Large intestine (tissue), 3 donors: ENCODE results near the gene TUBA4B. TPM values are rescaled to one million over a fixed set of nuclear protein-coding genes. Genes with fewer than 3 reads are reported as not detected.
A peak's percentile ranks its signal among the peaks of the same experiment; 100 is the strongest.

ENCODE experiments used
- DNase-seq, 2 donors: peaks; one replicate each; pipeline versions ENCODE4 v3.0.0 to v3.0.0-alpha.2; 2013
- H3K27ac ChIP-seq: one replicate; pipeline ENCODE4 v1.5.1; 2013; ENCODE audit warnings: low read length
- H3K27me3 ChIP-seq: 2 replicates; pipeline ENCODE4 v1.6.1; 2013; ENCODE audit warnings: low read length; ENCODE audit not compliant: control insufficient read depth, insufficient read depth
- H3K36me3 ChIP-seq: 2 replicates; pipeline ENCODE4 v1.6.1; 2013; ENCODE audit warnings: low read length; ENCODE audit not compliant: control insufficient read depth, insufficient read depth
- H3K4me1 ChIP-seq: one replicate; pipeline ENCODE4 v1.6.1; 2013; ENCODE audit warnings: low read length; ENCODE audit not compliant: control insufficient read depth, insufficient read depth
- H3K4me3 ChIP-seq: one replicate; pipeline ENCODE4 v1.5.1; 2013; ENCODE audit warnings: low read length
- H3K9me3 ChIP-seq: one replicate; pipeline ENCODE4 v1.6.1; 2013; ENCODE audit warnings: mild to moderate bottlenecking, low read depth, low read length, moderate library complexity; ENCODE audit not compliant: control insufficient read depth
- WGBS: methylation state at CpG from one replicate; pipeline ENCODE4 v1.1.5; 2013; ENCODE audit warnings: low lambda C conversion rate; ENCODE audit not compliant: insufficient coverage; 5-methylcytosine and 5-hydroxymethylcytosine counted together
- polyA plus RNA-seq: library from polyadenylated mRNA; unstranded; fragments of 120-200 nt; gene quantifications from one replicate; pipeline ENCODE4 v1.2.1, GENCODE V29; 2013

Gene TUBA4B
- polyA plus RNA-seq, 1 donor: not detected

GRCh38 chr2:219218732-219219701, 34.0 kb upstream of the TUBA4B start, which contains the start of gene ABCB6:
Gene ABCB6, minus strand, starts transcription at chr2:219218958. Its CDS starts 285 bp downstream, at chr2:219218673.
- H3K27me3 ChIP-seq: no peaks in the 10 kb centered on the region
- H3K4me3 ChIP-seq: peak within 1 kb of the TSS; percentile 52
- H3K9me3 ChIP-seq: no peaks in the 10 kb centered on the region
- peak within 1 kb of the TSS; percentile 88 for H3K27ac ChIP-seq
- H3K4me1 ChIP-seq: peaks cover 16% of the 10 kb centered on the region
- peaks cover 61% of the 10 kb centered on the region for H3K36me3 ChIP-seq
- WGBS: no CpG with 5 or more reads among the region's 71 CpGs
- DNase-seq: peak; percentile 91 to 93

- no peak for DNase-seq
- H3K27me3 ChIP-seq: no peaks in the 10 kb centered on the region
- no peak overlapping the region for H3K27ac ChIP-seq
- no CpG with 5 or more reads among the region's 18 CpGs for WGBS
- no peaks in the 10 kb centered on the region for H3K9me3 ChIP-seq
- peaks cover 16% of the 10 kb centered on the region for H3K4me1 ChIP-seq
- H3K36me3 ChIP-seq: peaks cover 61% of the 10 kb centered on the region
- H3K4me3 ChIP-seq: no peak overlapping the region
These were observed 33.1 kb upstream of the TUBA4B start for GRCh38 chr2:219219784-219220532.

GRCh38 chr2:219220652-219221402, 32.2 kb upstream of the TUBA4B start:
- Histone ChIP-seq H3K27me3 (no peaks in the 10 kb centered on the region), H3K4me3 (no peak overlapping the region), H3K27ac (no peak overlapping the region), H3K4me1 (peaks cover 16% of the 10 kb centered on the region), H3K36me3 (peaks cover 65% of the 10 kb centered on the region), H3K9me3 (no peaks in the 10 kb centered on the region)
- no peak for DNase-seq
- WGBS: no CpG with 5 or more reads among the region's 19 CpGs

- Histone ChIP-seq H3K4me1 (peaks cover 16% of the 10 kb centered on the region), H3K9me3 (no peaks in the 10 kb centered on the region), H3K4me3 (no peak overlapping the region), H3K27ac (no peak overlapping the region), H3K27me3 (no peaks in the 10 kb centered on the region), H3K36me3 (peaks cover 64% of the 10 kb centered on the region)
- DNase-seq: no peak
- no CpG with 5 or more reads among the region's 16 CpGs for WGBS
These were observed 31.0 kb upstream of the TUBA4B start for GRCh38 chr2:219221957-219222518.

GRCh38 chr2:219223831-219224610, 29.0 kb upstream of the TUBA4B start:
- Histone ChIP-seq H3K4me3 (no peak overlapping the region), H3K4me1 (peaks cover 19% of the 10 kb centered on the region), H3K27ac (no peak overlapping the region), H3K36me3 (peaks cover 64% of the 10 kb centered on the region), H3K9me3 (no peaks in the 10 kb centered on the region), H3K27me3 (no peaks in the 10 kb centered on the region)
- no CpG with 5 or more reads among the region's 31 CpGs for WGBS
- DNase-seq: no peak

- Histone ChIP-seq H3K4me1 (peaks cover 10% of the 10 kb centered on the region), H3K4me3 (no peak overlapping the region), H3K36me3 (peaks cover 57% of the 10 kb centered on the region), H3K27me3 (no peaks in the 10 kb centered on the region), H3K9me3 (no peaks in the 10 kb centered on the region), H3K27ac (no peak overlapping the region)
- WGBS: no CpG with 5 or more reads among the region's 3 CpGs
- DNase-seq: no peak
These were observed 27.7 kb upstream of the TUBA4B start for GRCh38 chr2:219225350-219225749.

- H3K4me1 ChIP-seq: peaks cover 17% of the 10 kb centered on the region
- H3K9me3 ChIP-seq: no peaks in the 10 kb centered on the region
- WGBS: no CpG with 5 or more reads among the region's 7 CpGs
- H3K27me3 ChIP-seq: no peaks in the 10 kb centered on the region
- H3K36me3 ChIP-seq: peaks cover 47% of the 10 kb centered on the region
- H3K4me3 ChIP-seq: peak overlapping the region; percentile 99
- DNase-seq: no peak
- H3K27ac ChIP-seq: peak overlapping the region; percentile 98
These were observed 24.8 kb upstream of the TUBA4B start for GRCh38 chr2:219228041-219228910.

GRCh38 chr2:219228911-219229304, 24.1 kb upstream of the TUBA4B start:
- peak overlapping the region; percentile 99 for H3K4me3 ChIP-seq
- no CpG with 5 or more reads among the region's 19 CpGs for WGBS
- H3K36me3 ChIP-seq: peaks cover 47% of the 10 kb centered on the region
- H3K27me3 ChIP-seq: no peaks in the 10 kb centered on the region
- no peak for DNase-seq
- peak overlapping the region; percentile 98 for H3K27ac ChIP-seq
- H3K4me1 ChIP-seq: peaks cover 17% of the 10 kb centered on the region
- no peaks in the 10 kb centered on the region for H3K9me3 ChIP-seq
